ENCODE results near the gene IFNA13. TPM values are rescaled to one million over a fixed set of nuclear protein-coding genes. Genes with fewer than 3 reads are reported as not detected.
A peak's percentile ranks its signal among the peaks of the same experiment; 100 is the strongest.

IFNA13 gene
- total RNA-seq, 1 experiment from 2014 or later, result not detected

- TF ChIP-seq PREB (CRISPR knock-in tag; IDR thresholded peaks at IDR 0.05; ENCODE audit: borderline replicate concordance) (no peak), ATF1 (CRISPR knock-in tag; IDR thresholded peaks at IDR 0.05) (no peak), ELF4 (CRISPR knock-in tag; IDR thresholded peaks at IDR 0.05; ENCODE audit: low read depth) (no peak), ZNF121 (CRISPR knock-in tag; IDR thresholded peaks at IDR 0.05) (no peak)
- TF ChIP-seq, protein P1, sequence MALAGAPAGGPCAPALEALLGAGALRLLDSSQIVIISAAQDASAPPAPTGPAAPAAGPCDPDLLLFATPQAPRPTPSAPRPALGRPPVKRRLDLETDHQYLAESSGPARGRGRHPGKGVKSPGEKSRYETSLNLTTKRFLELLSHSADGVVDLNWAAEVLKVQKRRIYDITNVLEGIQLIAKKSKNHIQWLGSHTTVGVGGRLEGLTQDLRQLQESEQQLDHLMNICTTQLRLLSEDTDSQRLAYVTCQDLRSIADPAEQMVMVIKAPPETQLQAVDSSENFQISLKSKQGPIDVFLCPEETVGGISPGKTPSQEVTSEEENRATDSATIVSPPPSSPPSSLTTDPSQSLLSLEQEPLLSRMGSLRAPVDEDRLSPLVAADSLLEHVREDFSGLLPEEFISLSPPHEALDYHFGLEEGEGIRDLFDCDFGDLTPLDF (CRISPR knock-in tag; IDR thresholded peaks at IDR 0.05), result no peak
- TF ChIP-seq, protein P2, sequence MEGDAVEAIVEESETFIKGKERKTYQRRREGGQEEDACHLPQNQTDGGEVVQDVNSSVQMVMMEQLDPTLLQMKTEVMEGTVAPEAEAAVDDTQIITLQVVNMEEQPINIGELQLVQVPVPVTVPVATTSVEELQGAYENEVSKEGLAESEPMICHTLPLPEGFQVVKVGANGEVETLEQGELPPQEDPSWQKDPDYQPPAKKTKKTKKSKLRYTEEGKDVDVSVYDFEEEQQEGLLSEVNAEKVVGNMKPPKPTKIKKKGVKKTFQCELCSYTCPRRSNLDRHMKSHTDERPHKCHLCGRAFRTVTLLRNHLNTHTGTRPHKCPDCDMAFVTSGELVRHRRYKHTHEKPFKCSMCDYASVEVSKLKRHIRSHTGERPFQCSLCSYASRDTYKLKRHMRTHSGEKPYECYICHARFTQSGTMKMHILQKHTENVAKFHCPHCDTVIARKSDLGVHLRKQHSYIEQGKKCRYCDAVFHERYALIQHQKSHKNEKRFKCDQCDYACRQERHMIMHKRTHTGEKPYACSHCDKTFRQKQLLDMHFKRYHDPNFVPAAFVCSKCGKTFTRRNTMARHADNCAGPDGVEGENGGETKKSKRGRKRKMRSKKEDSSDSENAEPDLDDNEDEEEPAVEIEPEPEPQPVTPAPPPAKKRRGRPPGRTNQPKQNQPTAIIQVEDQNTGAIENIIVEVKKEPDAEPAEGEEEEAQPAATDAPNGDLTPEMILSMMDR (IDR thresholded peaks at IDR 0.05), result peak; percentile 10; the same call in 1 of the 2 replicates
- no peak for DNase-seq (ENCODE audit: low spot score)
- Mint-ChIP-seq H3K4me1 (no peaks in the 10 kb centered on the region), H3K36me3 (no peaks in the 10 kb centered on the region), H3K9me3 (no peaks in the 10 kb centered on the region), H3K4me3 (no peak overlapping the region), H3K27me3 (ENCODE audit: low read depth) (no peaks in the 10 kb centered on the region; the same call in 1 of the 2 replicates), H3K27ac (no peak overlapping the region)
- ATAC-seq, result peak; percentile 92
- CTCF ChIA-PET, result interaction anchor here (1.0 to 1.8 kb wide), 2 partner anchors 21 to 22 kb away, joined by 4 to 6 read pairs; no protein-coding TSS in a partner anchor
- POLR2A ChIA-PET, result no interaction called here
Measured at GRCh38 chr9:21413624-21414023, 45.8 kb upstream of the IFNA13 start.

DNA sequence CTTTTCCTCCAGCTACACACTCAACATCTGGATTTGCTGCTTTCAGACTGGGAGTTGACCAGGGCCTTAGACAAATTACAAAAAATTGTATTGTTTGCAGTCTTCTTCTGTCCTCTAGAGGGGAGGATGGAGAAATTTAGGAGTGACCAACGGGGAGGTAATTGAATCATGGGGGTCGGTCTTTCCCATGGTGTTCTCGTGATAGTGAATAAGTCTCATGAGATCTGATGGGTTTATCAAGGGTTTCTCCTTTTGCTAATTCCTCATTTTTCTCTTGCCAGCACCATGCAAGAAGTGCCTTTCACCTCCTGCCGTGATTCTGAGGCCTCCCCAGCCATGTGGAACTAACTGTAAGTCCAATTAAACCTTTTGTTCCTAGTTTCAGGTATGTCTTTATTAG, 45.3 kb upstream of the IFNA13 start:
- no peaks in the 10 kb centered on the region for H3K9me3 Mint-ChIP-seq
- H3K27ac Mint-ChIP-seq, result no peak overlapping the region
- DNase-seq (ENCODE audit: low spot score), result no peak
- no peaks in the 10 kb centered on the region; the same call in 1 of the 2 replicates for H3K27me3 Mint-ChIP-seq (ENCODE audit: low read depth)
- ATAC-seq, result no peak
- TF ChIP-seq JAZF1 (CRISPR knock-in tag; IDR thresholded peaks at IDR 0.05) (no peak), HMGXB4 (CRISPR knock-in tag; IDR thresholded peaks at IDR 0.05) (no peak), NFATC4 (CRISPR knock-in tag; IDR thresholded peaks at IDR 0.05) (no peak), GRHL2 (CRISPR knock-in tag; IDR thresholded peaks at IDR 0.05; ENCODE audit: insufficient replicate concordance, severe bottlenecking) (no peak), IRF2 (CRISPR knock-in tag; IDR thresholded peaks at IDR 0.05; ENCODE audit: borderline replicate concordance, low read depth) (no peak), ZNF423 (CRISPR knock-in tag; IDR thresholded peaks at IDR 0.05) (no peak), NFE2L1 (CRISPR knock-in tag; IDR thresholded peaks at IDR 0.05) (no peak), ZNF671 (CRISPR knock-in tag; IDR thresholded peaks at IDR 0.05) (no peak), TEAD1 (CRISPR knock-in tag; IDR thresholded peaks at IDR 0.05) (no peak)
- CTCF ChIA-PET, result interaction anchor here (0.6 to 1.8 kb wide), 5 partner anchors 10 to 41 kb away, joined by 3 to 6 read pairs (median 5); no protein-coding TSS in a partner anchor
- no peaks in the 10 kb centered on the region for H3K4me1 Mint-ChIP-seq
- no peaks in the 10 kb centered on the region for H3K36me3 Mint-ChIP-seq
- POLR2A ChIA-PET, result no interaction called here
- H3K4me3 Mint-ChIP-seq, result no peak overlapping the region

GRCh38 chr9:21412107-21412506, 44.2 kb upstream of the IFNA13 start:
- H3K27me3 Mint-ChIP-seq (ENCODE audit: low read depth), result no peaks in the 10 kb centered on the region; the same call in 1 of the 2 replicates
- no peaks in the 10 kb centered on the region for H3K9me3 Mint-ChIP-seq
- no peak overlapping the region for H3K4me3 Mint-ChIP-seq
- ATAC-seq, result no peak
- no peak for DNase-seq (ENCODE audit: low spot score)
- H3K27ac Mint-ChIP-seq, result no peak overlapping the region
- ChIA-PET CTCF (interaction anchor here (1.0 to 1.5 kb wide), 2 partner anchors 9 to 16 kb away, joined by 3 to 6 read pairs; no protein-coding TSS in a partner anchor), POLR2A (no interaction called here)
- TF ChIP-seq FOXP1 (CRISPR knock-in tag; IDR thresholded peaks at IDR 0.05; ENCODE audit: borderline replicate concordance) (no peak), PRRX2 (CRISPR knock-in tag; IDR thresholded peaks at IDR 0.05) (no peak), CREB1 (CRISPR knock-in tag; IDR thresholded peaks at IDR 0.05) (no peak), IRF2 (CRISPR knock-in tag; IDR thresholded peaks at IDR 0.05; ENCODE audit: borderline replicate concordance, low read depth) (no peak), NFE2L1 (CRISPR knock-in tag; IDR thresholded peaks at IDR 0.05) (no peak), ZNF416 (CRISPR knock-in tag; IDR thresholded peaks at IDR 0.05) (no peak), MAX (CRISPR knock-in tag; IDR thresholded peaks at IDR 0.05) (no peak), NFYB (CRISPR knock-in tag; conservative IDR thresholded peaks at IDR 0.05; ENCODE audit: low read depth) (no peak)
- no peaks in the 10 kb centered on the region for H3K4me1 Mint-ChIP-seq
- H3K36me3 Mint-ChIP-seq, result no peaks in the 10 kb centered on the region
